Measurements from ENCODE around the gene VPS54.

- no peak for TF ChIP-seq CTCF (IDR thresholded peaks at IDR 0.05; ENCODE audit: insufficient read depth, low read length)
- no peak for TF ChIP-seq GABPA (IDR thresholded peaks at IDR 0.05; ENCODE audit: low read depth)
- no peak for TF ChIP-seq POLR2AphosphoS5 (IDR thresholded peaks at IDR 0.05; ENCODE audit: low read depth)
- TF ChIP-seq SPI1 (IDR thresholded peaks at IDR 0.05; ENCODE audit: borderline replicate concordance, low read depth): no peak
- TF ChIP-seq REST (IDR thresholded peaks at IDR 0.05; ENCODE audit: insufficient replicate concordance, low read depth): no peak
These were observed 176.1 kb downstream of the VPS54 start for GRCh38 chr2:63843093-63843492.

Measured in HL-60 (cell line).